Choroid plexus epithelial cell (primary cell): ENCODE measurements around the gene HNRNPA3.
A peak's percentile ranks its signal among the peaks of the same experiment; 100 is the strongest.

Experiments used
- DNase-seq: peaks from one replicate; pipeline ENCODE4 v3.0.0-alpha.2; 2010; ENCODE audit warnings: low read depth
- H3K4me3 ChIP-seq: 2 replicates; pipeline ENCODE4 v1.5.1; 2011; ENCODE audit warnings: low read depth, mild to moderate bottlenecking, control low read depth, low read length, moderate library complexity
- CTCF ChIP-seq: conservative IDR thresholded peaks from 2 replicates; pipeline ENCODE4 v1.5.1; 2011; ENCODE audit warnings: low read depth, mild to moderate bottlenecking, control low read depth, inconsistent platforms, low read length, moderate library complexity

HNRNPA3 gene

GRCh38 chr2:177256026-177256425 is 43.4 kb downstream of the HNRNPA3 start:
- DNase-seq: no peak
- TF ChIP-seq CTCF: no peak
- H3K4me3 ChIP-seq: no peak overlapping the region

GRCh38 chr2:177256695-177257094 is 44.1 kb downstream of the HNRNPA3 start:
- TF ChIP-seq CTCF: no peak
- no peak for DNase-seq
- H3K4me3 ChIP-seq: no peak overlapping the region

- no peak for DNase-seq
- no peak overlapping the region for H3K4me3 ChIP-seq
- no peak for TF ChIP-seq CTCF
These were observed 44.9 kb downstream of the HNRNPA3 start for GRCh38 chr2:177257471-177257870.

- TF ChIP-seq CTCF: no peak
- DNase-seq: no peak
- no peak overlapping the region for H3K4me3 ChIP-seq
These were observed 45.5 kb downstream of the HNRNPA3 start for GRCh38 chr2:177258059-177258458.

GRCh38 chr2:177260379-177260778 is 47.8 kb downstream of the HNRNPA3 start:
- DNase-seq: no peak
- no peak for TF ChIP-seq CTCF
- H3K4me3 ChIP-seq: peak overlapping the region; percentile 11

GRCh38 chr2:177261116-177262060 is 48.8 kb downstream of the HNRNPA3 start:
- DNase-seq: no peak
- peak overlapping the region; percentile 88 for H3K4me3 ChIP-seq
- TF ChIP-seq CTCF: no peak

- no peak for DNase-seq
- peak overlapping the region; percentile 88 for H3K4me3 ChIP-seq
- TF ChIP-seq CTCF: no peak
These were observed 49.5 kb downstream of the HNRNPA3 start for GRCh38 chr2:177262092-177262491.
